Osteoblast (primary cell): ENCODE measurements around the gene SESN2. TPM values are rescaled to one million over a fixed set of nuclear protein-coding genes. Genes with fewer than 3 reads are reported as not detected.
A peak's percentile ranks its signal among the peaks of the same experiment; 100 is the strongest.

Source experiments
- DNase-seq: peaks from one replicate; pipeline ENCODE4 v3.0.0; 2011; ENCODE audit warnings: low spot score, mixed read lengths; ENCODE audit not compliant: insufficient read length; ENCODE audit errors: missing footprints
- H2AFZ ChIP-seq: 2 replicates; pipeline ENCODE4 v1.6.0; 2011; ENCODE audit warnings: mild to moderate bottlenecking, low read length
- H3K27ac ChIP-seq: 2 replicates; pipeline ENCODE4 v1.5.1; 2011; ENCODE audit warnings: mild to moderate bottlenecking, low read depth, low read length, moderate library complexity
- H3K27me3 ChIP-seq: 2 replicates; pipeline ENCODE4 v1.6.0; 2012; ENCODE audit warnings: mild to moderate bottlenecking, control low read depth, inconsistent platforms, low read length, moderate library complexity; ENCODE audit not compliant: insufficient read depth
- H3K36me3 ChIP-seq: 2 replicates; pipeline ENCODE4 v1.5.1; 2011; ENCODE audit warnings: mild to moderate bottlenecking, low read length, control low read depth, moderate library complexity; ENCODE audit not compliant: insufficient read depth
- H3K4me1 ChIP-seq: 2 replicates; pipeline ENCODE4 v1.5.1; 2011; ENCODE audit warnings: mild to moderate bottlenecking, low read length, control low read depth, moderate library complexity; ENCODE audit not compliant: insufficient read depth
- H3K4me2 ChIP-seq: 2 replicates; pipeline ENCODE4 v1.6.0; 2011; ENCODE audit warnings: mild to moderate bottlenecking, low read length; ENCODE audit not compliant: insufficient read depth
- H3K4me3 ChIP-seq: fragments of 200-600 bp; sonication (generic); 3 replicates; pipeline ENCODE4 v1.5.1; 2012; ENCODE audit warnings: mild to moderate bottlenecking, low read length, inconsistent platforms; ENCODE audit not compliant: insufficient read depth
- H3K79me2 ChIP-seq: 2 replicates; pipeline ENCODE4 v1.6.0; 2012; ENCODE audit warnings: mild to moderate bottlenecking, low read length, control low read depth, inconsistent platforms; ENCODE audit not compliant: insufficient read depth
- H3K9me3 ChIP-seq: 2 replicates; pipeline ENCODE4 v1.5.1; 2011; ENCODE audit warnings: low read depth, low read length, control low read depth
- H4K20me1 ChIP-seq: 2 replicates; pipeline ENCODE4 v1.6.0; 2012; ENCODE audit warnings: mild to moderate bottlenecking, low read length, control low read depth; ENCODE audit not compliant: insufficient read depth
- total RNA-seq: library from RNA; depleted of rRNA; stranded (reverse); fragments of >200 nt; gene quantifications from 2 replicates; pipeline ENCODE4 v1.2.3, GENCODE V29; 2012
- TF ChIP-seq, protein P1 (sequence below): IDR thresholded peaks from 2 replicates; pipeline ENCODE4 v1.5.1; 2011; ENCODE audit warnings: mild to moderate bottlenecking, low read depth, low read length, moderate library complexity; ENCODE audit errors: extremely low read depth

The SESN2 gene
- total RNA-seq, 1 donor: 59.7 TPM

DNA sequence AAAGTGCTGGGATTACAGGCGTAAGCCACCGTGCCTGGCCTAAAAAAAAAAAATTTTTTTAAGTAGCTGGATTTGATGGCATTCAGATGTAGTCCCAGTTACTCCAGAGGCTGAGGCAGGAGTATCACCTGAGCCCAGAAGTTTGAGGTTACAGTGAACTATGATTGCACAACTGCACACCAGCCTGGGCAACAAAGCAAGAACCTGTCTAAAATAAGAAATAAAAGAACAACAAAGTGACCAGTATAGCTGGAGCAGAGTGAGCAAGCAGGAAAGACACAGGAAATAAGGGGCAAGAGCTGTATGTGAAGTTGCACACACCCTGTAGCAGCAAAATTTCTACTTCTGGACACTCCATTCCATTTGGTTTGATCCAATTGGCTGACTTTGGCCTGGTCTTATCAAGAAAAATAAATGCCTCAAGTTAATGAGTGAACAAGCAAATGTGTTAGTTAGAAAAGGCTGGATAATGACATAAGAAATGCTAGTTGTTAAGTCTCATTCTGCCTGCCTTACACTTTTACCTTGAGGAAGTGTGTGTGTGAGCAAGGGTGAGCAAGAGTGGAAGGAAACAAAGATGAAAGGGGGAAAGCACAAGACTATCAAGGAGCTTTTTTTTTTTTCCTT lies 15.5 kb upstream of the SESN2 start:
- H3K9me3 ChIP-seq: no peaks in the 10 kb centered on the region
- no peaks in the 10 kb centered on the region for H3K79me2 ChIP-seq
- peaks cover 24% of the 10 kb centered on the region for H3K4me1 ChIP-seq
- H3K27ac ChIP-seq: no peak overlapping the region
- H3K4me3 ChIP-seq: no peak overlapping the region
- H3K27me3 ChIP-seq: no peaks in the 10 kb centered on the region
- TF ChIP-seq, protein P1, sequence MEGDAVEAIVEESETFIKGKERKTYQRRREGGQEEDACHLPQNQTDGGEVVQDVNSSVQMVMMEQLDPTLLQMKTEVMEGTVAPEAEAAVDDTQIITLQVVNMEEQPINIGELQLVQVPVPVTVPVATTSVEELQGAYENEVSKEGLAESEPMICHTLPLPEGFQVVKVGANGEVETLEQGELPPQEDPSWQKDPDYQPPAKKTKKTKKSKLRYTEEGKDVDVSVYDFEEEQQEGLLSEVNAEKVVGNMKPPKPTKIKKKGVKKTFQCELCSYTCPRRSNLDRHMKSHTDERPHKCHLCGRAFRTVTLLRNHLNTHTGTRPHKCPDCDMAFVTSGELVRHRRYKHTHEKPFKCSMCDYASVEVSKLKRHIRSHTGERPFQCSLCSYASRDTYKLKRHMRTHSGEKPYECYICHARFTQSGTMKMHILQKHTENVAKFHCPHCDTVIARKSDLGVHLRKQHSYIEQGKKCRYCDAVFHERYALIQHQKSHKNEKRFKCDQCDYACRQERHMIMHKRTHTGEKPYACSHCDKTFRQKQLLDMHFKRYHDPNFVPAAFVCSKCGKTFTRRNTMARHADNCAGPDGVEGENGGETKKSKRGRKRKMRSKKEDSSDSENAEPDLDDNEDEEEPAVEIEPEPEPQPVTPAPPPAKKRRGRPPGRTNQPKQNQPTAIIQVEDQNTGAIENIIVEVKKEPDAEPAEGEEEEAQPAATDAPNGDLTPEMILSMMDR: no peak
- DNase-seq: no peak
- no peaks in the 10 kb centered on the region for H4K20me1 ChIP-seq
- H3K36me3 ChIP-seq: no peaks in the 10 kb centered on the region
- H2AFZ ChIP-seq: no peak overlapping the region
- no peak overlapping the region for H3K4me2 ChIP-seq

DNA sequence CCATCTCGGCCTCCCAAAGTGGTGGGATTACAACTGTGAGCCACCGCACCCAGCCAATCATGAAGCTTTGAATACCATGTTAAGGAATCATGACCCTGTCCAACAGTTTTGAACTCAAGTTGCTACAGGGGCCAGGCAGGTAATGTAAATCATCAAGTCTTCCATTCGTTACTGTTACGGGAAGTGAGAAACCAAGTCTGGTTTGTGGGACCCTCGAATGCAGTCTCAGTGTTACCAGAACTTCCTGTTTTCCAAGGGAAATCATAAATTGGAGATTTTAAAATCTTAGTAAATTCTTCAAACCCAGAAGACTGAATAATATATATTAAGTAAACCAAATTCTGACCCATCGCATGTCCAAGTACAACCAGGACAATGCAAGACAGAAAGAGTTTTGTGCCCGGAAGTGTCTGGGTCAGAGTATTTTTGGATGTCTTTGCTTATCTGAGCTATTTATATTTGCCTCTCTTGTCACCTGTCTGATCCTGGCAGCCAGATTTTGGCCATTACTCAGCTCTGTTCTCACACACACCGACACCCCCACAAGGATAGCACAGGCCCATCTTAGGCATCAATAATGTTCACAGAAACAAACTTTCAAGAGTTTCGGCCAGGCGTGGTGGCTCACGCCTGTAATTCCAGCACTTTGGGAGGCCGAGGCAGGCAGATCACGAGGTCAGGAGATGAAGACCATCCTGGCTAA lies 14.6 kb upstream of the SESN2 start:
- Histone ChIP-seq H3K4me3 (no peak overlapping the region), H3K4me2 (no peak overlapping the region), H4K20me1 (no peaks in the 10 kb centered on the region), H3K27me3 (no peaks in the 10 kb centered on the region), H3K27ac (no peak overlapping the region), H3K79me2 (no peaks in the 10 kb centered on the region), H3K9me3 (no peaks in the 10 kb centered on the region), H3K36me3 (no peaks in the 10 kb centered on the region), H3K4me1 (peaks cover 33% of the 10 kb centered on the region), H2AFZ (no peak overlapping the region)
- no peak for DNase-seq
- TF ChIP-seq, protein P1: no peak

DNA sequence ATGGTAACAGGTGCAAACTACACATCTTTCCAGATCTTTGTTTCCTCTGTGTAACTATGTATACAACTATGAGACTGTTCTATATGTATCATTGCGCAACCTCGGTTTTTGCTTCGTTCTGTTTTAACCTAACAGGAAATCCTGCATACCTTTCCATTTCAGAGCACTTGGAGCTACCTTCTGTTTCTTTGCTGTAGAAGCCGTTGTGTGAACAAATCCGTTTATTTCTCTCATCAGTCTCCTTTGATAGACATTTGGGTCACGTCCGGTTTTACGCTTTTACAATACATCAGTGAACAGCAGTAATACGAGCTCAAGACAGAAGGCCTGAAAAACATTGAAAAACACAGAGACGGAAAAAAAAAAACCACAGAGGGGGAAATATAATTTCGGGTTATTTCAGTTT lies 12.9 kb upstream of the SESN2 start:
- no peaks in the 10 kb centered on the region for H3K27me3 ChIP-seq
- H3K4me2 ChIP-seq: peak overlapping the region; percentile 96
- H3K9me3 ChIP-seq: no peaks in the 10 kb centered on the region
- peaks cover 40% of the 10 kb centered on the region for H3K4me1 ChIP-seq
- no peaks in the 10 kb centered on the region for H3K79me2 ChIP-seq
- TF ChIP-seq, protein P1: no peak
- H2AFZ ChIP-seq: peak overlapping the region; percentile 91
- no peaks in the 10 kb centered on the region for H4K20me1 ChIP-seq
- no peak for DNase-seq
- no peaks in the 10 kb centered on the region for H3K36me3 ChIP-seq
- peak overlapping the region; percentile 78 for H3K27ac ChIP-seq
- H3K4me3 ChIP-seq: peak overlapping the region; percentile 78

DNA sequence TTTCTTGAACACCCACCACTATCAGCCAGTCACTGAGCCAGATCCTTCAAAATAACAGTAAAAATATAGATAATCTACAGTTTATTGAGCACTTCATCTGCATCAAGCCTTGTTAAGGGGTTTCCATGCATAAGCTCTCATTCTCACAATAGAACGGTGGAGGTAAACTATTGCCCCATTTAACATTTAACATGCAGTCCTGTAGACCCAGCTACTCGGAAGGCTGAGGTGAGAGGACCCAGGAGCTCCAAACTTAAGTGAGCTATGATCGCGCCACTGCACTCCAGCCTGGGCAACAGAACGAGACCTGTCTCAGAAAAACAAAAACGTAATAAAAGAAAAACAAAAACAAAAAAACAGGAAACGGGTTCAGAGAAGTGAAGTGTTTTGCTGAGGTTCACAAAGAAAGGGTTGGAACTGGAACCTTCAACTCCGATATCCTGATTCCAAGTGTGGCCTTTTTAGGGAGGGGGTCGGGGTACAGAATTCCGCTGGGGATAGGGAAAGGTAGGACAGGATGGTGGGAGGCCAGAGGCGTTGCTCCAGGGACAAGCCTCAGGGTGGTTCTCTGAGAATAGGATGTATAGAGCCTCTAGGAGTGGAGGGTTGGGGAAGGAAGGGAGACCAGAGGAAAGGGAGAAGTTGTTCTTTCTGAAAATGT lies 11.6 kb upstream of the SESN2 start:
- TF ChIP-seq, protein P1: no peak
- peak overlapping the region; percentile 96 for H3K4me2 ChIP-seq
- no peaks in the 10 kb centered on the region for H3K9me3 ChIP-seq
- H3K4me1 ChIP-seq: peaks cover 40% of the 10 kb centered on the region
- H4K20me1 ChIP-seq: no peaks in the 10 kb centered on the region
- no peak for DNase-seq
- no peaks in the 10 kb centered on the region for H3K27me3 ChIP-seq
- H2AFZ ChIP-seq: peak overlapping the region; percentile 92
- H3K4me3 ChIP-seq: peak overlapping the region; percentile 78
- H3K27ac ChIP-seq: peak overlapping the region; percentile 66
- no peaks in the 10 kb centered on the region for H3K36me3 ChIP-seq
- no peaks in the 10 kb centered on the region for H3K79me2 ChIP-seq
